ENCODE results near the gene SDCCAG8. TPM values are rescaled to one million over a fixed set of nuclear protein-coding genes. Genes with fewer than 3 reads are reported as not detected.

SDCCAG8 gene
- polyA plus RNA-seq, 1 donor = 35.0 TPM

GRCh38 chr1:243447347-243447746 is 191.5 kb downstream of the SDCCAG8 start:
- WGBS (ENCODE audit: insufficient coverage, low lambda C conversion rate) = no CpG with 5 or more reads among the region's 3 CpGs
- no peak overlapping the region for H3K27ac ChIP-seq (ENCODE audit: low read length)
- no peaks in the 10 kb centered on the region for H3K4me1 ChIP-seq (ENCODE audit: control insufficient read depth, insufficient read depth, low read length)
- DNase-seq = no peak
- no peaks in the 10 kb centered on the region for H3K9me3 ChIP-seq (ENCODE audit: control insufficient read depth, low read depth, low read length)
- no peaks in the 10 kb centered on the region for H3K27me3 ChIP-seq (ENCODE audit: control insufficient read depth, insufficient read depth, low read length)
- peaks cover 4% of the 10 kb centered on the region for H3K36me3 ChIP-seq (ENCODE audit: control insufficient read depth, insufficient read depth, low read length)
- no peak overlapping the region for H3K4me3 ChIP-seq (ENCODE audit: low read length)

- WGBS (ENCODE audit: insufficient coverage, low lambda C conversion rate) = no CpG with 5 or more reads among the region's 4 CpGs
- no peaks in the 10 kb centered on the region for H3K27me3 ChIP-seq (ENCODE audit: control insufficient read depth, insufficient read depth, low read length)
- H3K36me3 ChIP-seq (ENCODE audit: control insufficient read depth, insufficient read depth, low read length) = peaks cover 4% of the 10 kb centered on the region
- no peaks in the 10 kb centered on the region for H3K9me3 ChIP-seq (ENCODE audit: control insufficient read depth, low read depth, low read length)
- H3K4me1 ChIP-seq (ENCODE audit: control insufficient read depth, insufficient read depth, low read length) = no peaks in the 10 kb centered on the region
- DNase-seq = no peak
- no peak overlapping the region for H3K4me3 ChIP-seq (ENCODE audit: low read length)
- no peak overlapping the region for H3K27ac ChIP-seq (ENCODE audit: low read length)
Measured at GRCh38 chr1:243447844-243448243, 192.0 kb downstream of the SDCCAG8 start.

DNA sequence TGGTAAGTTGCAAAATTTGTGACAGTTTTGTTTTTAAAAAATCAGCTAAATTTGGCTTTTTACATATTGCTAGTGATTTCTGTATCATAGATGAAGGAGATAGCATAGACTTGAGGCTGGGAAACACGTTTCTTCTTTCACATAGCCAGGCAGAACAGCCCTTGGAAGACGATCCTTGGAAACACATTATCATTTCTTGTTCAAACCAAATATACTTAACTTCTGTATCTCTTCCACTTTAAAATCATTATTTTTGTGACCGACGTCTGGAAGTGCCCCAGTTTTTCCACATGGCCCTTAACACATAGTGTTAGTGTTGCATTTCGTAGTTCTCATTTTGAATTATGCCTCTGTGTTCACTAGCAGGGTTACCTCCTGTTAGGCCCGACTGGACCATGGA is 193.5 kb downstream of the SDCCAG8 start:
- Histone ChIP-seq H3K4me3 (ENCODE audit: low read length) (no peak overlapping the region), H3K4me1 (ENCODE audit: control insufficient read depth, insufficient read depth, low read length) (no peaks in the 10 kb centered on the region), H3K27me3 (ENCODE audit: control insufficient read depth, insufficient read depth, low read length) (no peaks in the 10 kb centered on the region), H3K9me3 (ENCODE audit: control insufficient read depth, low read depth, low read length) (no peaks in the 10 kb centered on the region), H3K27ac (ENCODE audit: low read length) (no peak overlapping the region), H3K36me3 (ENCODE audit: control insufficient read depth, insufficient read depth, low read length) (peaks cover 4% of the 10 kb centered on the region)
- WGBS (ENCODE audit: insufficient coverage, low lambda C conversion rate) = 90% methylated on average over 2 of the region's 6 CpGs
- no peak for DNase-seq

DNA sequence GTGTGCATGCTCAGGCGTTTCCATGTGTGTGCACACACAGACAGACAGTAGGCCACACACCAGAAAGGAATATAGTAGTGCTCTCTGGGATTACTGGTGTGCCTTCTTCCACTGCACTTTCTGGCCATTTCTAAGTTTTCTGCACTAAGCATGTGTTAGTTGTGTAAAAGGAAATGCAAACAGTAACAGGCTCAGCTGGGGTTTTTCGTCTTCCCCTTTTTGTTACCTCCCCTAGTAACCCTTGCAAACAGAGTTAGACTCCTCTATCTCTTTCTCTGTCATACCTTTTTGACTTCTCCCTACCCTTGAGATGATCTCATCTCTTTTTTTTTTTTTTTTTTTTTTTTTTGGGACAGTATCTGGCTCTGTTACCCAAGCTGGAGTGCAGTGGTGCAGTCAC is 196.3 kb downstream of the SDCCAG8 start:
- Histone ChIP-seq H3K27ac (ENCODE audit: low read length) (no peak overlapping the region), H3K9me3 (ENCODE audit: control insufficient read depth, low read depth, low read length) (no peaks in the 10 kb centered on the region), H3K27me3 (ENCODE audit: control insufficient read depth, insufficient read depth, low read length) (no peaks in the 10 kb centered on the region), H3K4me3 (ENCODE audit: low read length) (no peak overlapping the region), H3K4me1 (ENCODE audit: control insufficient read depth, insufficient read depth, low read length) (no peaks in the 10 kb centered on the region), H3K36me3 (ENCODE audit: control insufficient read depth, insufficient read depth, low read length) (no peaks in the 10 kb centered on the region)
- no peak for DNase-seq
- no CpG with 5 or more reads among the region's 2 CpGs for WGBS (ENCODE audit: insufficient coverage, low lambda C conversion rate)

GRCh38 chr1:243454328-243454997 is 198.6 kb downstream of the SDCCAG8 start:
- no peak for DNase-seq
- no peaks in the 10 kb centered on the region for H3K36me3 ChIP-seq (ENCODE audit: control insufficient read depth, insufficient read depth, low read length)
- no peaks in the 10 kb centered on the region for H3K4me1 ChIP-seq (ENCODE audit: control insufficient read depth, insufficient read depth, low read length)
- no peak overlapping the region for H3K27ac ChIP-seq (ENCODE audit: low read length)
- H3K4me3 ChIP-seq (ENCODE audit: low read length) = no peak overlapping the region
- no CpG with 5 or more reads among the region's 17 CpGs for WGBS (ENCODE audit: insufficient coverage, low lambda C conversion rate)
- no peaks in the 10 kb centered on the region for H3K9me3 ChIP-seq (ENCODE audit: control insufficient read depth, low read depth, low read length)
- H3K27me3 ChIP-seq (ENCODE audit: control insufficient read depth, insufficient read depth, low read length) = no peaks in the 10 kb centered on the region

GRCh38 chr1:243455760-243456651 is 200.2 kb downstream of the SDCCAG8 start:
- Histone ChIP-seq H3K9me3 (ENCODE audit: control insufficient read depth, low read depth, low read length) (no peaks in the 10 kb centered on the region), H3K27ac (ENCODE audit: low read length) (no peak overlapping the region), H3K4me3 (ENCODE audit: low read length) (no peak overlapping the region), H3K36me3 (ENCODE audit: control insufficient read depth, insufficient read depth, low read length) (no peaks in the 10 kb centered on the region), H3K4me1 (ENCODE audit: control insufficient read depth, insufficient read depth, low read length) (no peaks in the 10 kb centered on the region), H3K27me3 (ENCODE audit: control insufficient read depth, insufficient read depth, low read length) (no peaks in the 10 kb centered on the region)
- WGBS (ENCODE audit: insufficient coverage, low lambda C conversion rate) = 100% methylated on average over 1 of the region's 11 CpGs
- DNase-seq = no peak

DNA sequence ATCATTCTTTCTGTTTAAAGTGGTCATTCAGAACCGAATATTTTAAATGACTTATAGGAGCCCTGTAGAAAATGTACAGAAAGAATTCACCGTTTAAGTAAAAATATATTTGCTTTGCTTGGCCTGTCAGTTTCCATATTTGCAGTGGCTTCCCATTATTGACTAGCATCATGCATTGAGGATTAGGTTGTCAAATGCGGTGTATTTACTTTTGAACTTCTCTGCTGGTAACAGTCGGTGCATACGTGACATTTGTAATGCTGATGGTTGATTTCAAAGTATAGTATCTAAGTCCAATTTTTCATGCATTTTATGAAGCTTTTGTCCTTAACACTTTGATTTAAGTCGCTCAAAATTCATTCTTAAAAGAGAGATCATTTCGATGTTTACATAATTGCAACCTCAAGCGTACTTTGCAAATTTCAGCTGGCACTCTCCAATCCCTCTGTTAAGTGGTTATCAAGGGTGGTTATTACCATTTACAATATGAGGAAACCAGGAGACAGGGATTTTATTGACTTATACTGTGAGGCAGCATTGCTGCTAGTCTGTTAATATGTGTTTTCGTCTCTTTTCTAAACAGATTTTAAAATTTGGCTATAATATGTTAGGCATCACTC is 201.6 kb downstream of the SDCCAG8 start:
- DNase-seq = no peak
- no peaks in the 10 kb centered on the region for H3K27me3 ChIP-seq (ENCODE audit: control insufficient read depth, insufficient read depth, low read length)
- WGBS (ENCODE audit: insufficient coverage, low lambda C conversion rate) = 69% methylated on average over 2 of the region's 9 CpGs
- no peak overlapping the region for H3K4me3 ChIP-seq (ENCODE audit: low read length)
- no peaks in the 10 kb centered on the region for H3K4me1 ChIP-seq (ENCODE audit: control insufficient read depth, insufficient read depth, low read length)
- peaks cover 5% of the 10 kb centered on the region for H3K36me3 ChIP-seq (ENCODE audit: control insufficient read depth, insufficient read depth, low read length)
- no peak overlapping the region for H3K27ac ChIP-seq (ENCODE audit: low read length)
- H3K9me3 ChIP-seq (ENCODE audit: control insufficient read depth, low read depth, low read length) = no peaks in the 10 kb centered on the region

DNA sequence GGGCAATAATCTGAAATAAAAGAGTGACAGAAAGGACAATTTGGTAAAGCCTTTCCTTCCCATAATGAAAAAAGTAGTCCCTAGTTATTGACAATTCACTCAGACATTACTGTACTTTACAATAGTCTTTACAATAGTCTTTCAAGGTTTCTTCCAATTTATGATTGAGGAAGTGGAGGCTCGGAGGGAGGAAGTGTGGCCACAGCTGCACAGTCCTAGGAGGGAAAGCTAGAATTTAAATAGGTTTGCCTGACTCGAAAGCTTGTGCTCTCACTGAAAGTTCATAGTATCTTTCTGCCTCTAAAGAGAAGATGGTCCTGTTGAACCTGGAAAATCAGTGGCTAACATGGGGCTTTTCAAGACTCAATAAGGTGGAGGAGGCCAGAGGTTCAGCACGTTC is 203.2 kb downstream of the SDCCAG8 start:
- Histone ChIP-seq H3K4me3 (ENCODE audit: low read length) (no peak overlapping the region), H3K27me3 (ENCODE audit: control insufficient read depth, insufficient read depth, low read length) (no peaks in the 10 kb centered on the region), H3K4me1 (ENCODE audit: control insufficient read depth, insufficient read depth, low read length) (no peaks in the 10 kb centered on the region), H3K9me3 (ENCODE audit: control insufficient read depth, low read depth, low read length) (no peaks in the 10 kb centered on the region), H3K27ac (ENCODE audit: low read length) (no peak overlapping the region), H3K36me3 (ENCODE audit: control insufficient read depth, insufficient read depth, low read length) (peaks cover 5% of the 10 kb centered on the region)
- no peak for DNase-seq
- 83% methylated on average over 1 of the region's 3 CpGs for WGBS (ENCODE audit: insufficient coverage, low lambda C conversion rate)

GRCh38 chr1:243461700-243462099 is 205.9 kb downstream of the SDCCAG8 start:
- Histone ChIP-seq H3K36me3 (ENCODE audit: control insufficient read depth, insufficient read depth, low read length) (peaks cover 5% of the 10 kb centered on the region), H3K27ac (ENCODE audit: low read length) (no peak overlapping the region), H3K9me3 (ENCODE audit: control insufficient read depth, low read depth, low read length) (no peaks in the 10 kb centered on the region), H3K4me3 (ENCODE audit: low read length) (no peak overlapping the region), H3K27me3 (ENCODE audit: control insufficient read depth, insufficient read depth, low read length) (no peaks in the 10 kb centered on the region), H3K4me1 (ENCODE audit: control insufficient read depth, insufficient read depth, low read length) (no peaks in the 10 kb centered on the region)
- WGBS (ENCODE audit: insufficient coverage, low lambda C conversion rate) = 100% methylated on average over 1 of the region's 4 CpGs
- no peak for DNase-seq

- Histone ChIP-seq H3K36me3 (ENCODE audit: control insufficient read depth, insufficient read depth, low read length) (peaks cover 5% of the 10 kb centered on the region), H3K27me3 (ENCODE audit: control insufficient read depth, insufficient read depth, low read length) (no peaks in the 10 kb centered on the region), H3K4me1 (ENCODE audit: control insufficient read depth, insufficient read depth, low read length) (no peaks in the 10 kb centered on the region), H3K4me3 (ENCODE audit: low read length) (no peak overlapping the region), H3K9me3 (ENCODE audit: control insufficient read depth, low read depth, low read length) (no peaks in the 10 kb centered on the region), H3K27ac (ENCODE audit: low read length) (no peak overlapping the region)
- DNase-seq = no peak
- no CpG with 5 or more reads among the region's 1 CpG for WGBS (ENCODE audit: insufficient coverage, low lambda C conversion rate)
Measured at GRCh38 chr1:243462929-243463697, 207.3 kb downstream of the SDCCAG8 start.
